Upper lobe of left lung (tissue), 4 donors: ENCODE data around the gene MLIP.

Experiments used
- CTCF ChIP-seq, 6 experiments: fragments of 450-650 bp in 4 of 6; fragments of 200-600 bp in 2 of 6; sonication (generic) in 2 of 6; IDR thresholded peaks; one replicate each; pipeline ENCODE4 v1.5.1; 2016 to 2019; ENCODE audit warnings: antibody characterized with exemption in 6 of 6
- EP300 ChIP-seq, 4 donors: sonication (generic); formaldehyde crosslinking; IDR thresholded peaks; one replicate each; pipeline ENCODE4 v1.5.1; 2017; ENCODE audit warnings: antibody characterized with exemption in 4 of 4, control low read depth in 2 of 4
- POLR2A ChIP-seq, 4 donors: fragments of 450-650 bp; IDR thresholded peaks; one replicate each; pipeline ENCODE4 v1.5.1; 2016 to 2017; ENCODE audit warnings: antibody characterized with exemption in 4 of 4, mild to moderate bottlenecking in 2 of 4

GRCh38 chr6:54083287-54083686 lies 28.0 kb upstream of the MLIP start:
- TF ChIP-seq CTCF (IDR thresholded peaks at IDR 0.05) (no peak), POLR2A (IDR thresholded peaks at IDR 0.05) (no peak), EP300 (IDR thresholded peaks at IDR 0.05) (no peak)
